Stimulated activated CD8-positive, alpha-beta memory T cell treated with anti-CD3 and anti-CD28 coated beads, Interleukin-7, amount 100 ng/mL, for 24 hours (primary cell): ENCODE data around the gene LDB3.
"Not testable (repeated sequence)": the region's sequence is repeated elsewhere in the genome, so short reads cannot be mapped to it uniquely, and the experiment has no call there.

Experiments
- DNase-seq: peaks from one replicate; pipeline ENCODE4 v3.0.0-alpha.2; 2020; ENCODE audit warnings: low read depth

LDB3 gene, protein sequence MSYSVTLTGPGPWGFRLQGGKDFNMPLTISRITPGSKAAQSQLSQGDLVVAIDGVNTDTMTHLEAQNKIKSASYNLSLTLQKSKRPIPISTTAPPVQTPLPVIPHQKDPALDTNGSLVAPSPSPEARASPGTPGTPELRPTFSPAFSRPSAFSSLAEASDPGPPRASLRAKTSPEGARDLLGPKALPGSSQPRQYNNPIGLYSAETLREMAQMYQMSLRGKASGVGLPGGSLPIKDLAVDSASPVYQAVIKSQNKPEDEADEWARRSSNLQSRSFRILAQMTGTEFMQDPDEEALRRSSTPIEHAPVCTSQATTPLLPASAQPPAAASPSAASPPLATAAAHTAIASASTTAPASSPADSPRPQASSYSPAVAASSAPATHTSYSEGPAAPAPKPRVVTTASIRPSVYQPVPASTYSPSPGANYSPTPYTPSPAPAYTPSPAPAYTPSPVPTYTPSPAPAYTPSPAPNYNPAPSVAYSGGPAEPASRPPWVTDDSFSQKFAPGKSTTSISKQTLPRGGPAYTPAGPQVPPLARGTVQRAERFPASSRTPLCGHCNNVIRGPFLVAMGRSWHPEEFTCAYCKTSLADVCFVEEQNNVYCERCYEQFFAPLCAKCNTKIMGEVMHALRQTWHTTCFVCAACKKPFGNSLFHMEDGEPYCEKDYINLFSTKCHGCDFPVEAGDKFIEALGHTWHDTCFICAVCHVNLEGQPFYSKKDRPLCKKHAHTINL

GRCh38 chr10:86668297-86669165, at the start of gene LDB3:
Gene LDB3 (plus strand): TSS chr10:86668511. CDS start chr10:86668692, 181 bp downstream.
- no peak for DNase-seq

GRCh38 chr10:86628311-86628710, 40.0 kb upstream of the LDB3 start:
- no peak for DNase-seq

DNA sequence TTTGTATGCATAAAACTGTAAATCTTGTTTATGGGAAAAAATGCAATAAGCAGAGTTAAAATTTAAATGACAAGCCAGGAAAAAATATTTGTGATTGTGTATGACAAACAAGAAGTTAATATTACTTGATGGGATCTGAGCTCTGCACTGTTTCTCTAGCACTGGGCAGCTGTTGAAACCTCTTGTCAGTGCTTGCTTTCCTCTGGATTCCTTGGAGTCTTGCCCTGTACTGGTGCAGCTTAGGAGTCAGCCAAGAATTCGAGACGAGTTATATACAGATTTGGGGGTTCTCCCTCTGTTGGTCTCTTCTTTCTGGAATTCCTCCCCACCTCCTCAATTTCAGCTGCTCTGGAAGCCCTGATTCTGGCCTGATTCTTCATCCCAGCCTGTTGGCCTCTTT, 38.2 kb upstream of the LDB3 start:
- DNase-seq, result no peak

GRCh38 chr10:86632009-86632800, 36.1 kb upstream of the LDB3 start:
- DNase-seq, result no peak

DNA sequence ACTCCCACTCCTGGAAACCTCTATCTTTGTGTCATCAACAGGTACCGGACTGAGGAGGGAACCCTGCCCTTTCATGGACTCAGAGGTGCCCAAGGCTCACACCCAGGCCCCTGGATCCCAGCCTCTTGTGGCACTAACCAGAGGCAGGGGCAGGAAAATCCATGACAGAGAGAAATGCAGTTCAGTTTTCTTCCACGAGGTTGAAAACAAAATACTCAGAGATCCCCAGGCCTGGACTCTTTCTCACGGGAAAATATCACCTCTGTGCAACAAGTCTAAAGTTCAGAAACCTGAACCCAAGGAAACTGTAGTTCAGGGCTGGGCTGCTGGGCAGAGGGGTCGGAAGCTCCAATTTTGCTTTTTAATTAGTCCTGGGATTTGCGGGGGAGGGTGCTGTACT, 35.4 kb upstream of the LDB3 start:
- no peak for DNase-seq

DNA sequence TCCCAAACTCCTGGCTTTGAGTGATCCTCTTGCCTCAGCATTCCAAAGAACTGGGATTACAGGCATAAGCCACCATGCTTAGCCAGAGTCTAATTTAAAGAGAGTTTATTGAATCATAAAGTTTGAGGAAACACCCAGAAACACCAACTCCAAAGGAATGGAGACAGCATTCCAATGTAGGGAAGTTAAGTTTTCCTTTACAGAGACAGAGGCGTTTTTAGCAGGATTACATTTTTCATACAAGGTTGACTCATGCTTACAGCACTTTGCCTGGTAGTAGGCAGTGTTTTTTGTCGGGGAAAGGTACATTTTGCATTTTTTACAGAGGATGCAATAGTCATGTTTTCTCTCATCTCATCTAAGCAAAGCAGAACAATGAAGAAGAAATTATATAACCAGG, 32.9 kb upstream of the LDB3 start:
- DNase-seq, result no peak

DNA sequence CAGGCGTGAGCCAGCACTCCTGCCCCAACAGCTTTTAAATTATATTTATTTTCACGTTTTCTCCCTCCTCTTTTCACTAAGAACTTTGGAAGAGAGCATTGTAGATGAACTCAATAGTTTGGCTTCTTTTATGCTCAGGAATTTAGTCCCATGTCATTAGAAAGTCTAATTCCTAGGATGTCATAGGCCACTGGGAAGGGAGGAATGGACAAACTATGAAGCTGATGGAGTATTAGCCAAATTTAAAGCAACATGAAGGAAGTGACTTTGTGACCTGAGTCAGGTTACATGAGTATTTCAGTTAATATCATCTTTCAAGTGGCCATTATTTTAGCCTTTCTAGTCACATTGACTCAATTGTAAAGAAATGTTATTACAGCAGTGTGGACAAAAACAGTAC, 32.0 kb upstream of the LDB3 start:
- DNase-seq, result no peak

GRCh38 chr10:86642021-86642420, 26.3 kb upstream of the LDB3 start:
- no peak for DNase-seq

DNA sequence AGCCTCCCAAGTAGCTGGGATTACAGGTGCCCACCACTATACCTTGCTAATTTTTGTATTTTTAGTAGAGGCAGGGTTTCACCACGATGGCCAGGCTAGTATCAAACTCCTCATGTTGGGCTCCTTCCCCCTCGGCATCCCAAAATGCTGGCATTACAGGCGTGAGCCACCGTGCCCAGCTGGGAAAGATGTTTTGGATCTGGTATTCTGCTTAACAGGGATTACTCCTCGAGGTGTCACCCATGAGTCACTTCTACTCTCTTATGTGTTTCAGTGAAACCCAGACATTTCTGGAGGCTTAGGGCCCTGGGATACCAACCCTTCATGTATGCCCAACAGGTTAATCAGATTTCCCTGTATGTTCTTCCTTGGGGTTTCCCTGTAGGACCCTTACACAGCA, 25.8 kb upstream of the LDB3 start:
- DNase-seq, result no peak

DNA sequence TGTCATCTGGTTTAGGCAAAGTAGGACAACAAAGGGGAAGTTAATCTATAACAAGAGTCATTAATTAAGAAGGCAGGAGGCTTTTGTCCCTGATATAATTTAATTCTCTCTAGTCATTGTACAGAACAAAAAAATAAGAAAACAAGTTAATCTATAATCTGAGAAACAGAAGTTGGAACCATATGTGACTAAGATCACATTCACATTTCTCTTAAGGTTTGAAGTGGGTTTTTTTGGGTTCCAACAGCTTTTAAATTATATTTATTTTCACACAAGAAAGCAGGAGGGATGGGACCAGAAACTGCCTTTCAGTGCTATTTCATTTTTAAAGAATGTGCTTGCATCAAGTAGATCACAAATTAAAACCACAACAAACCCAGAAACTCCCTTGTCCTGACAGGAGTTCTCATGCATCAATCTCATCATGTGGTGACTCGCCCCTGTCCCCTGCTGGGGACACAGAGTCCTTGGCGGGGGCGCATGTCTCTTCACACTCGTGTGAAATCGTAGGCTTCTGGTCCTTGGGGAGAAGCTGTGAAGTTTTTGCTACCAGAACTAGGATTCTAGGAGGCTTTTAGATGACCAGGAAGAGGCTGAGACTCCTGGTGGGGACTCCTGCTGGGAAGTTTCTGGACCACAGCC, 24.0 kb upstream of the LDB3 start:
- DNase-seq, result no peak

DNA sequence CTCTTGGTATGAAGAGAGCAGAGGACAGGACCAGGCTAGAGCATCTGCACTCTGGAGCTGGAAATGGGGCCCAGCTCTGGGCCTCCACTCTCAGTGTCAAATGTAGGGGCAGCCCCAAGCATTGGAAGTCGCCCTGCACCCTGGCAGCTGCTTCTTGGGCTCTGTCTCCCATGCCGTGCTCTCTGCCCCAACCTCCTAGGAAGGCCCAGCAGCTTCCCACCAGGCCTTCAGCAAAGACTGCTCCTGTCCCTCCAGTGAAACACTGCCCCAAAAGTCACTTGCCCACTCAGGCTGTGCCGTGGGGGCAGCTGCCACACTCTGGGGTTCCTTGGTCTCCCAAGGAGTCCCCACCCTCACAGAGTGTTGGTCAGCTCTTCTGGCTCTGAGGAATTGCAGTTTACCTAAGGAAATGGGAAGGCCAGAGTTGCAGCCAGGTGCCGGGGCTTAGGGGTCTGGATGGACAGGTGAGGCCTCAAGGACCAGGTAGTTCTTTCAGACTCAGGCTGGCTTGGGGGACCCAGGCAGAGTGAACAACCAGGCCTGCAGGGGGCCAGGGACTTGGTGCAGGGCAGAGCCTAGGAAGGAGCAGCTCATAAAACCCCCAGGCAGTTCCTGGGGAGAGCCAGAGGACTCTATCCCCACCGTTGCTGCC, 23.4 kb upstream of the LDB3 start:
- DNase-seq, result no peak

- DNase-seq, result not testable (repeated sequence)
Observed at GRCh38 chr10:86645621-86646165, 22.6 kb upstream of the LDB3 start.

GRCh38 chr10:86646532-86646931, 21.8 kb upstream of the LDB3 start:
- DNase-seq, result no peak

DNA sequence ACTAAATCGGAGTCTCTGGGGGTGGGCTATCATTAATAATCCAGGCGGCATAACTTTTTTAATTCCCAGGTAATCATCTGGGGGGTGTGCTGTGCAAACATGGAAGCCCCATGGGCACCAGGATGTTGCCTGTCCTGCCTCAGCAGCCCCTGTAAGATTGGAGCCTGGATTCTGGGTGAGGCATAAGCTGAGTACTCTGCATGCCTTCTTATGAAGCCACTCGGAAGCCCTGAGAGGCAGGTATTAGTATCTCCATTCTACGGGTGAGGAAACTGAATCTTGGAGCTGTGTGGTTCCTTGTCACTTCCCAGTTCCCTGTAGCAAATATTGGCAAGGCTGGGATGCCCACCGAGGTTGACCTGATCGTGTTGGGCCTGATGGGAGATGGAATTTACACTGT, 21.4 kb upstream of the LDB3 start:
- no peak for DNase-seq

GRCh38 chr10:86647773-86648703, 20.3 kb upstream of the LDB3 start:
- DNase-seq, result no peak

- DNase-seq, result no peak
Observed at GRCh38 chr10:86648704-86649427, 19.4 kb upstream of the LDB3 start.

DNA sequence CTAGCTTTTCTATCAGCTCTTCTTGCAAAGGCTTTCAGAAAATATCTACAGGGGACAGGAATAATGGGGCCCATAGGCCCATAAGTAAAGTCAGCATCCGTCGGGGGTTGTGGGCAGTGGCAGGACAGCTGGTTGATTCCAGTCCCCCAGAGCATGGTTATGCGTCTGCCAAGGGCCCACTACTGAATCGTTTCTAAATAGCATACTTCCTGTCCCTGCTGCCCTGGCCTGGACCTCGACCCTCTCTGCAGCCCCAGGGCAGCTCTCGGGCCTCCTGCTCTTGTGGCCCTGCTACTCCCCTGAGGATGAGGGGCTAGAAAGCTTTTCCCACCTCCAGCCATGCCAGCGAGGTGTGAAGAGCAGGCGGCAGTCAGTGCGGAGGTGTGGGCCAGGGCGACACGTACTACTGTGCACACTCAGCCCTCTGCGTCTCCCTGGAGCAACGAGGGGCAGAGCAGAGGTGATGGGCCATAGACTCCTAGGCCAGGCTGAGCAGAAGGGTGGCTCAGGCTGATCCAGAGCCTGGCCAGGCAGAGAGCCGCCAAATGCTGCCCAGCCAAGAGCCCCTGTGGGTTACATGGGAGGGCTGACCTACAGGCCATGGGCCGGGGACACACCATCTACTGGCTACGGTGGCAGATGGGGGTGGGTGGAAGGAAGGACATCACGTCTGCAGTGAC, 18.7 kb upstream of the LDB3 start:
- no peak for DNase-seq

- no peak for DNase-seq
Observed at GRCh38 chr10:86650151-86650550, 18.2 kb upstream of the LDB3 start.
